ENCODE results near the gene APRT. TPM values are rescaled to one million over a fixed set of nuclear protein-coding genes. Genes with fewer than 3 reads are reported as not detected.
A peak's percentile ranks its signal among the peaks of the same experiment; 100 is the strongest.

Gene APRT
- total and polyA plus RNA-seq, 9 of the 15 experiments (the other 6 are each of a cell fraction or from before 2014, with no cell fraction given) = 41.7 to 409 (median 146) TPM

- peak; percentile 71 for TF ChIP-seq MGA (IDR thresholded peaks at IDR 0.05)
- no peak for TF ChIP-seq ZNF696 (CRISPR knock-in tag; conservative IDR thresholded peaks at IDR 0.05)
- TF ChIP-seq ASH1L (IDR thresholded peaks at IDR 0.05; ENCODE audit: borderline replicate concordance, low read depth, partially characterized antibody) = peak; percentile 73
- TF ChIP-seq, protein P1, sequence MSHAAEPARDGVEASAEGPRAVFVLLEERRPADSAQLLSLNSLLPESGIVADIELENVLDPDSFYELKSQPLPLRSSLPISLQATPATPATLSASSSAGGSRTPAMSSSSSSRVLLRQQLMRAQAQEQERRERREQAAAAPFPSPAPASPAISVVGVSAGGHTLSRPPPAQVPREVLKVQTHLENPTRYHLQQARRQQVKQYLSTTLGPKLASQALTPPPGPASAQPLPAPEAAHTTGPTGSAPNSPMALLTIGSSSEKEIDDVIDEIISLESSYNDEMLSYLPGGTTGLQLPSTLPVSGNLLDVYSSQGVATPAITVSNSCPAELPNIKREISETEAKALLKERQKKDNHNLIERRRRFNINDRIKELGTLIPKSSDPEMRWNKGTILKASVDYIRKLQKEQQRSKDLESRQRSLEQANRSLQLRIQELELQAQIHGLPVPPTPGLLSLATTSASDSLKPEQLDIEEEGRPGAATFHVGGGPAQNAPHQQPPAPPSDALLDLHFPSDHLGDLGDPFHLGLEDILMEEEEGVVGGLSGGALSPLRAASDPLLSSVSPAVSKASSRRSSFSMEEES (CRISPR knock-in tag; IDR thresholded peaks at IDR 0.05) = no peak
- no peak for TF ChIP-seq IFI16 (CRISPR knock-in tag; IDR thresholded peaks at IDR 0.05)
- no peak for TF ChIP-seq ZBTB5 (IDR thresholded peaks at IDR 0.05)
- peak; percentile 46 for TF ChIP-seq FOS (IDR thresholded peaks at IDR 0.05; ENCODE audit: extremely low read depth, insufficient read length)
- no peak for TF ChIP-seq NCOA6 (IDR thresholded peaks at IDR 0.05)
- peak; percentile 77 for TF ChIP-seq NFYB (IDR thresholded peaks at IDR 0.05; ENCODE audit: extremely low read depth, insufficient read length)
- TF ChIP-seq CBX3 (IDR thresholded peaks at IDR 0.05; ENCODE audit: borderline replicate concordance in 1 of 2, low read length in 2 of 2) = peak in 1 of 2 experiments; percentile 75; a peak in 1 of 3 replicates
- 0 out of 2 replicates have a peak, but pooled peaks have one; percentile 16 for TF ChIP-seq ZNF12 (CRISPR knock-in tag; IDR thresholded peaks at IDR 0.05)
- no peak for TF ChIP-seq TEAD2 (tag; IDR thresholded peaks at IDR 0.05)
These were observed 12.8 kb downstream of the APRT start (continued) for GRCh38 chr16:88798772-88799455.
